Adrenal gland (tissue), 19 donors: ENCODE measurements around the gene ADGRD2. TPM values are rescaled to one million over a fixed set of nuclear protein-coding genes. Genes with fewer than 3 reads are reported as not detected.

Experiments
- DNase-seq, 7 donors: peaks; one replicate each; pipeline ENCODE4 v3.0.0-alpha.2; 2019 to 2020
- H3K27ac ChIP-seq, 5 donors: fragments of 200-600 bp; sonication (generic) in 4 of 5; 1 replicate in 3 of 5; 2 replicates in 2 of 5; pipeline versions ENCODE4 v1.5.1 to v1.8.0; 2016 to 2020; ENCODE audit warnings: mild to moderate bottlenecking in 1 of 5
- H3K27me3 ChIP-seq: fragments of 200-600 bp; 2 replicates; pipeline ENCODE4 v1.8.0; 2021
- H3K36me3 ChIP-seq, 2 donors: fragments of 200-600 bp; replicated peaks in 1 of 2; 1 replicate in 1 of 2; 2 replicates in 1 of 2; pipeline versions ENCODE4 v1.5.1 to v1.8.0; 2018 to 2022
- H3K4me1 ChIP-seq, 2 donors: fragments of 200-600 bp; replicated peaks in 1 of 2; 1 replicate in 1 of 2; 2 replicates in 1 of 2; pipeline versions ENCODE4 v1.5.1 to v1.8.0; 2018 to 2021
- H3K4me3 ChIP-seq, 4 donors: fragments of 200-600 bp; sonication (generic) in 3 of 4; one replicate each; pipeline ENCODE4 v1.5.1; 2016 to 2018
- H3K9me3 ChIP-seq, 3 donors: fragments of 200-600 bp; sonication (generic) in 1 of 3; replicated peaks in 1 of 3; 1 replicate in 2 of 3; 2 replicates in 1 of 3; pipeline versions ENCODE4 v1.5.1 to v1.8.0; 2016 to 2021
- POLR2A ChIP-seq, 2 donors: fragments of 450-650 bp; IDR thresholded peaks; one replicate each; pipeline ENCODE4 v1.6.1; 2017; ENCODE audit warnings: antibody characterized with exemption in 2 of 2, mild to moderate bottlenecking in 2 of 2, moderate library complexity in 1 of 2
- WGBS, 4 donors: extraction: QIAGEN DNeasy Blood & Tissue Kit in 2 of 4; methylation state at CpG; one replicate each; pipeline versions ENCODE4 v1.1.5 to v1.1.7; 2013 to 2017; 5-methylcytosine and 5-hydroxymethylcytosine counted together
- intact Hi-C, 2 donors: fragments of 100-400 bp; cut with DNase I; formaldehyde crosslinking; loops; one replicate each; pipeline versions ENCODE4 v1.14.1 to v1.15.0; 2022 to 2023
- long read RNA-seq, 10 donors: library from polyadenylated mRNA in 3 of 10; unstranded in 2 of 10; stranded (forward) in 1 of 10; transcript quantifications; one replicate each; pipeline ENCODE4 v2.0.0 and lab custom pipeline, GENCODE V29; 2021 to 2026
- polyA plus RNA-seq, 3 donors: library from polyadenylated mRNA; stranded (reverse); fragments of 200-250 nt in 2 of 3; fragments of 350-450 nt in 1 of 3; fragmentation: Illumina TruSeq in 1 of 3; extraction: RNeasy Lipid Tissue Mini Kit (QIAGEN cat#74804) in 1 of 3; gene quantifications; one replicate each; pipeline ENCODE4 v1.2.3, GENCODE V29; 2013 to 2014
- total RNA-seq, 9 donors: library from RNA; depleted of rRNA in 4 of 9; stranded (reverse); fragments of >200 nt in 4 of 9; fragments of 120-200 nt in 1 of 9; fragmentation: NEBNext Ultra II Directional in 1 of 9; extraction: Animal tissue kit (Norgen Biotek cat#: 25700) in 1 of 9; gene quantifications; one replicate each; pipeline versions ENCODE4 v1.1.0 to v1.2.4, GENCODE V29; 2013 to 2023
- TF ChIP-seq, protein P1 (sequence below), 6 experiments: fragments of 450-650 bp in 4 of 6; fragments of 200-600 bp in 2 of 6; sonication (generic) in 1 of 6; IDR thresholded peaks; 1 replicate in 5 of 6; 2 replicates in 1 of 6; pipeline versions ENCODE4 v1.5.1 to v1.8.0; 2016 to 2021; ENCODE audit warnings: antibody characterized with exemption in 6 of 6, mild to moderate bottlenecking in 2 of 6, moderate library complexity in 1 of 6
- donor health status: healthy with polysubstance abuse.
- donor health status: Bipolar disorder and iron deficiency.
- donor health status: DM: yes; HTN: yes; CAD: no.
- donor health status: DM: no; HTN: no; CAD: no.
- donor health status: DM: no; HTN: no; CAD: no.
- donor health status: DM: yes; HTN: yes; CAD: no.

ADGRD2 gene, protein sequence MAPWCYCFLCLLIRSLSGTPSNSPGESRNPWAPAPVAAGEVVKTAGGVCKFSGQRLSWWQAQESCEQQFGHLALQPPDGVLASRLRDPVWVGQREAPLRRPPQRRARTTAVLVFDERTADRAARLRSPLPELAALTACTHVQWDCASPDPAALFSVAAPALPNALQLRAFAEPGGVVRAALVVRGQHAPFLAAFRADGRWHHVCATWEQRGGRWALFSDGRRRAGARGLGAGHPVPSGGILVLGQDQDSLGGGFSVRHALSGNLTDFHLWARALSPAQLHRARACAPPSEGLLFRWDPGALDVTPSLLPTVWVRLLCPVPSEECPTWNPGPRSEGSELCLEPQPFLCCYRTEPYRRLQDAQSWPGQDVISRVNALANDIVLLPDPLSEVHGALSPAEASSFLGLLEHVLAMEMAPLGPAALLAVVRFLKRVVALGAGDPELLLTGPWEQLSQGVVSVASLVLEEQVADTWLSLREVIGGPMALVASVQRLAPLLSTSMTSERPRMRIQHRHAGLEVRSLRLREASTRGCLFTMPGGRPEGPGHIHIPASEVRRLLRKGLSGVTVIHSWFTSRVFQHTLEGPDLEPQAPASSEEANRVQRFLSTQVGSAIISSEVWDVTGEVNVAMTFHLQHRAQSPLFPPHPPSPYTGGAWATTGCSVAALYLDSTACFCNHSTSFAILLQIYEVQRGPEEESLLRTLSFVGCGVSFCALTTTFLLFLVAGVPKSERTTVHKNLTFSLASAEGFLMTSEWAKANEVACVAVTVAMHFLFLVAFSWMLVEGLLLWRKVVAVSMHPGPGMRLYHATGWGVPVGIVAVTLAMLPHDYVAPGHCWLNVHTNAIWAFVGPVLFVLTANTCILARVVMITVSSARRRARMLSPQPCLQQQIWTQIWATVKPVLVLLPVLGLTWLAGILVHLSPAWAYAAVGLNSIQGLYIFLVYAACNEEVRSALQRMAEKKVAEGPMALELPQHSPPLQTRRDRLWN
- total RNA-seq (1 to 10 TPM in 1 of 9 donors, under 1 TPM in 4, not detected in 4; 0.29 to 4.4 (median 0.39) TPM), polyA plus RNA-seq (1 to 10 TPM in 1 of 3 donors, under 1 TPM in 2; 0.16 to 1.0 (median 0.53) TPM)
- long read RNA-seq, donor 1, result 0 reads
- long read RNA-seq, donor 2, partial matches to known transcripts, result 0 of 1 reads
- long read RNA-seq, donor 2, other reads (novel, unspliced or antisense), result 0 of 1 reads
- long read RNA-seq, donor 3, partial matches to known transcripts, result 33 of 57 reads
- long read RNA-seq, donor 3, other reads (novel, unspliced or antisense), result 23 of 57 reads
- long read RNA-seq, donor 4, partial matches to known transcripts, result 0 of 1 reads
- long read RNA-seq, donor 4, other reads (novel, unspliced or antisense), result 1 of 1 reads
- long read RNA-seq, donor 5, partial matches to known transcripts, result 0 of 2 reads
- long read RNA-seq, donor 5, other reads (novel, unspliced or antisense), result 2 of 2 reads
- long read RNA-seq, donor 6, result 0 reads
- long read RNA-seq, donor 7, result 0 reads
- long read RNA-seq, donor 8, partial matches to known transcripts, result 110 of 212 reads
- long read RNA-seq, donor 8, other reads (novel, unspliced or antisense), result 102 of 212 reads
- long read RNA-seq, donor 9, result 0 reads
- long read RNA-seq, donor 10, result 0 reads

DNA sequence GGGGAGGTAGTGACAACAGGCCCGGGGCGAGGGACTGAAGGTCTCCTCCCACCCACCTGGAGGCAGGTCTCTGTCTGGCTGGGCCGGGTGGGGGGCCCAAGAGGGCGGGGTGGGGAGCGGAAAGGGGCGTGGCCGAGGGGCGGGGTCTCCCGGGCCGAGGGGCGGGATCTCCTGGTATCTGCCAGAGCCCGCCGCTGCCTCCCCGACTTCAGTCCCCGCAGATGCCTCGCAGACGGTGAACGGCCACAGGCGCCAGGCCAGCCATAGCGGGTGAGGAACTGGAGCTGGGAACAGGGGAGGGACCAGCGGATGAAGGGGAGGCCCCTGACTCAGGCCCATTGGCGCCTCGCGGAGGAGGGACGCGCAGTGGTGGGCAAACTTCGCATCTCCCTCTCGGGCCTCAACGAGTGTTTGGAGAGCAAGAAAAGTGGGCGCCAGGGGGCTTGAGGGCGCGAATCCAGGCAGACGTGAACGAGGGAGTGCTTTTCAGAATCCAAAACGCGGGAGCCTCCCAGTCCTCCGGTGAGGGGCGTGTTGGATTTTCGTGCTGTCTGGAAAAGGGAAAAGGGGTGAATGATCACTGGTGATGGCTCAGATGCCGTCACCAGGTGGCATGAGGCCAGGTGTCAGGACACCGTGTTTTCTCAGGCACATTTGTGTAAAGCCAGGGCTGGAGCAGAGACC is at the start of gene ADGRD2:
Gene ADGRD2, plus strand, starts transcription at position 211 of the 684 bp plus-strand sequence. CDS start 1,216 bp downstream, outside the sequence.
- Histone ChIP-seq H3K27ac (no peak within 1 kb of the TSS), H3K27me3 (peaks cover 10% of the 10 kb centered on the region), H3K9me3 (no peaks in the 10 kb centered on the region), H3K4me1 (peaks cover 17% of the 10 kb centered on the region in 2 donors), H3K4me3 (no peak within 1 kb of the TSS), H3K36me3 (no peaks in the 10 kb centered on the region)
- TF ChIP-seq, protein P1, sequence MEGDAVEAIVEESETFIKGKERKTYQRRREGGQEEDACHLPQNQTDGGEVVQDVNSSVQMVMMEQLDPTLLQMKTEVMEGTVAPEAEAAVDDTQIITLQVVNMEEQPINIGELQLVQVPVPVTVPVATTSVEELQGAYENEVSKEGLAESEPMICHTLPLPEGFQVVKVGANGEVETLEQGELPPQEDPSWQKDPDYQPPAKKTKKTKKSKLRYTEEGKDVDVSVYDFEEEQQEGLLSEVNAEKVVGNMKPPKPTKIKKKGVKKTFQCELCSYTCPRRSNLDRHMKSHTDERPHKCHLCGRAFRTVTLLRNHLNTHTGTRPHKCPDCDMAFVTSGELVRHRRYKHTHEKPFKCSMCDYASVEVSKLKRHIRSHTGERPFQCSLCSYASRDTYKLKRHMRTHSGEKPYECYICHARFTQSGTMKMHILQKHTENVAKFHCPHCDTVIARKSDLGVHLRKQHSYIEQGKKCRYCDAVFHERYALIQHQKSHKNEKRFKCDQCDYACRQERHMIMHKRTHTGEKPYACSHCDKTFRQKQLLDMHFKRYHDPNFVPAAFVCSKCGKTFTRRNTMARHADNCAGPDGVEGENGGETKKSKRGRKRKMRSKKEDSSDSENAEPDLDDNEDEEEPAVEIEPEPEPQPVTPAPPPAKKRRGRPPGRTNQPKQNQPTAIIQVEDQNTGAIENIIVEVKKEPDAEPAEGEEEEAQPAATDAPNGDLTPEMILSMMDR (IDR thresholded peaks at IDR 0.05), result no peak
- TF ChIP-seq POLR2A (IDR thresholded peaks at IDR 0.05), result no peak
- 18 to 41% (median 29%) methylated on average over 20 to 41 of the region's 41 CpGs for WGBS, 4 donors
- peak in 4 of 7 donors; percentile 29 to 67 (median 44) for DNase-seq
- intact Hi-C loops, result no loop called here

DNA sequence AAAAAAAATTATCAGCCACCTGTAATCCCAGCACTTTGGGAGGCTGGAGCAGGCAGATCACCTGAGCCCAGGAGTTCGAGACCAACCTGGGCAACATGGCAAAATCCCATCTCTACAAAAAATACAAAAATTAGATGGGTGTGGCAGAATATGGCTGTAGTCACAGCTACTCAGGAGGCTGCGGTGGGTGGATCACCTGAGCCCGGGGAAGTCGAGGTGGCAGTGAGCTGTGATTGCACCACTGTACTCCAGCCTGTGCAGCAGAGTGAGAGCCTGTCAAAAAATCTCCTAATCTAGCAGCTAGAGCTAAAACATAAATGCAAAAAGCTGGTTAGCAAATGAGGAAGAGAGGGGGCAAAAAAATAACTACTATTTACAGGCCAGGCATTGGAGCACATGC is 47.0 kb upstream of the ADGRD2 start:
- no peaks in the 10 kb centered on the region for H3K9me3 ChIP-seq
- H3K36me3 ChIP-seq, result peaks cover 0 to 51% of the 10 kb centered on the region in 2 donors
- 90 to 99% (median 97%) methylated on average over 4 of the region's 4 CpGs for WGBS, 4 donors
- no peak overlapping the region for H3K27ac ChIP-seq
- no peak overlapping the region for H3K4me3 ChIP-seq
- no peak for DNase-seq
- TF ChIP-seq, protein P1 (IDR thresholded peaks at IDR 0.05), result no peak
- no peak for TF ChIP-seq POLR2A (IDR thresholded peaks at IDR 0.05)
- H3K4me1 ChIP-seq, result peaks cover 0 to 26% of the 10 kb centered on the region in 2 donors
- intact Hi-C loops, result no loop called here
- H3K27me3 ChIP-seq, result no peaks in the 10 kb centered on the region

DNA sequence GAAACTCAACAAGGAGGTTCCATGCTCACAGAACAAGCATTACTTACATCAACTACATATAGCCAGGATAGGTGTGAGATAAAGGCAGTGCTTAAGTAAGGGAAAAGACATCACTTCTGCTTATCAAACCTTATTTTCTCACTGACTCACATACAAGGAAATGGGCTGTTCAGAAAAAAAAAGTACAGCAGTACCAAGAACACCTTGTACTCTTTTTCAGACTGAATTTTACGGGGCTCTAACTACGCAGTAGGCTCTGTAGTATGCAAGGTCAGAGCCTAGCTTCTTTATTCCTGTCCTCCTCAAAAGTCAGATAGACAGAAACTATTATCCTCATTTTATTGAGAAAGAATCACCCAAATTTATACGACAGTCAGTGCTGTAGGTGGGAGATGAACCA is 40.8 kb upstream of the ADGRD2 start:
- peak overlapping the region; percentile 46 to 78 (median 52) for H3K27ac ChIP-seq
- 51 to 67% (median 62%) methylated on average over 3 of the region's 3 CpGs for WGBS, 4 donors
- no peak overlapping the region for H3K4me3 ChIP-seq
- no peak for DNase-seq
- H3K9me3 ChIP-seq, result no peaks in the 10 kb centered on the region
- H3K4me1 ChIP-seq, result peaks cover 27 to 63% of the 10 kb centered on the region in 2 donors
- TF ChIP-seq, protein P1 (IDR thresholded peaks at IDR 0.05), result no peak
- TF ChIP-seq POLR2A (IDR thresholded peaks at IDR 0.05), result no peak
- H3K36me3 ChIP-seq, result peaks cover 0 to 64% of the 10 kb centered on the region in 2 donors
- intact Hi-C loops, result no loop called here
- no peaks in the 10 kb centered on the region for H3K27me3 ChIP-seq
